SK-N-SH (cell line): ENCODE results near the gene CTSZ. TPM values are rescaled to one million over a fixed set of nuclear protein-coding genes. Genes with fewer than 3 reads are reported as not detected.

ENCODE experiments used
- CTCF ChIA-PET: fragments of 300-600, 350-600 bp; formaldehyde crosslinking; extraction: SDS; loops from one replicate; lab custom pipeline; 2021; lab: Yijun Ruan, JAX
- POLR2A ChIA-PET: fragments of 350-600 bp; sonication (Branson Sonifier 250); formaldehyde crosslinking; extraction: SDS; loops from one replicate; lab custom pipeline; 2020; ENCODE audit warnings: antibody characterized with exemption, inconsistent platforms; lab: Yijun Ruan, JAX
- DNase-seq: peaks from one replicate; pipeline ENCODE4 v3.0.0; 2012
- H2AFZ ChIP-seq: fragments of 200-600 bp; sonication (generic); 2 replicates; pipeline ENCODE4 v1.8.1; 2016; ENCODE audit warnings: antibody characterized with exemption, mild to moderate bottlenecking, low read depth
- H3F3A ChIP-seq: fragments of 200-600 bp; sonication (generic); replicated peaks from 2 replicates; pipeline ENCODE3; 2016; ENCODE audit warnings: antibody characterized with exemption, mild to moderate bottlenecking; ENCODE audit not compliant: insufficient read depth
- H3K27ac ChIP-seq, 2 experiments: fragments of 200-500 bp in 1 of 2; fragments of 200-600 bp in 1 of 2; sonication (Bioruptor generic) in 1 of 2; sonication (generic), shearing (Covaris generic) in 1 of 2; 2 replicates each; pipeline versions ENCODE4 v1.5.1 to v1.6.1; 2014 to 2016; ENCODE audit warnings: low read depth in 2 of 2, inconsistent platforms in 1 of 2, low read length in 1 of 2, mild to moderate bottlenecking in 1 of 2, mixed read lengths in 1 of 2
- H3K27me3 ChIP-seq: fragments of 200-600 bp; sonication (generic), shearing (Covaris generic); 2 replicates; pipeline ENCODE4 v1.6.1; 2016; ENCODE audit warnings: mixed run types; ENCODE audit not compliant: insufficient read depth
- H3K36me3 ChIP-seq, 2 experiments: fragments of 200-500 bp in 1 of 2; fragments of 200-600 bp in 1 of 2; sonication (Bioruptor generic) in 1 of 2; sonication (generic) in 1 of 2; replicated peaks in 1 of 2; 2 replicates each; pipeline versions ENCODE3 to v1.5.1; 2014 to 2016; ENCODE audit warnings: low read length in 1 of 2, mild to moderate bottlenecking in 1 of 2; ENCODE audit not compliant: insufficient read depth in 2 of 2, control insufficient read depth in 1 of 2
- H3K4me1 ChIP-seq, 2 experiments: fragments of 200-500 bp in 1 of 2; fragments of 200-600 bp in 1 of 2; sonication (Bioruptor generic) in 1 of 2; sonication (generic), shearing (Covaris generic) in 1 of 2; 2 replicates each; pipeline versions ENCODE4 v1.5.1 to v1.6.1; 2014 to 2016; ENCODE audit warnings: low read depth in 1 of 2, low read length in 1 of 2, mixed run types in 1 of 2; ENCODE audit not compliant: insufficient read depth in 2 of 2, control insufficient read depth in 1 of 2
- H3K4me2 ChIP-seq: fragments of 200-600 bp; sonication (generic), shearing (Covaris generic); 2 replicates; pipeline ENCODE4 v1.6.1; 2017; ENCODE audit warnings: mixed run types
- H3K4me3 ChIP-seq, 2 experiments: fragments of 200-500 bp in 1 of 2; fragments of 200-600 bp in 1 of 2; sonication (Bioruptor generic) in 1 of 2; sonication (generic), shearing (Covaris generic) in 1 of 2; 2 replicates each; pipeline versions ENCODE4 v1.5.1 to v1.8.1; 2014 to 2016; ENCODE audit warnings: low read depth in 2 of 2, inconsistent platforms in 1 of 2, low read length in 1 of 2, mild to moderate bottlenecking in 1 of 2, mixed read lengths in 1 of 2, moderate library complexity in 1 of 2
- H3K79me2 ChIP-seq: fragments of 200-600 bp; sonication (generic); 2 replicates; pipeline ENCODE4 v1.8.1; 2017; ENCODE audit warnings: mild to moderate bottlenecking; ENCODE audit not compliant: insufficient read depth
- H3K9ac ChIP-seq: fragments of 200-600 bp; sonication (generic); 2 replicates; pipeline ENCODE4 v1.6.1; 2017; ENCODE audit warnings: mixed run types
- H3K9me2 ChIP-seq: fragments of 200-600 bp; sonication (generic); 2 replicates; pipeline ENCODE4 v1.6.1; 2017; ENCODE audit warnings: mixed run types
- H3K9me3 ChIP-seq: fragments of 200-600 bp; sonication (generic); 2 replicates; pipeline ENCODE4 v1.6.1; 2017; ENCODE audit warnings: mixed run types, mild to moderate bottlenecking, moderate library complexity
- H4K20me1 ChIP-seq: fragments of 200-600 bp; sonication (generic); 2 replicates; pipeline ENCODE4 v1.6.1; 2017; ENCODE audit warnings: mild to moderate bottlenecking, mixed run types; ENCODE audit not compliant: insufficient read depth
- CHD2 ChIP-seq: fragments of 150-350 bp; IDR thresholded peaks from 2 replicates; pipeline ENCODE4 v1.6.1; 2018; ENCODE audit warnings: low read length; ENCODE audit not compliant: partially characterized antibody
- CTCF ChIP-seq: fragments of 200-600 bp; sonication (generic); IDR thresholded peaks from 2 replicates; pipeline ENCODE4 v1.6.1; 2017; ENCODE audit warnings: antibody characterized with exemption, mild to moderate bottlenecking, moderate library complexity
- ELF1 ChIP-seq: IDR thresholded peaks from 2 replicates; pipeline ENCODE4 v1.4.0; 2012
- EP300 ChIP-seq, 2 experiments: IDR thresholded peaks; 2 replicates each; pipeline versions ENCODE4 v1.4.0 to v1.6.1; 2012; ENCODE audit warnings: borderline replicate concordance in 1 of 2, low read depth in 1 of 2, low read length in 1 of 2
- EZH2phosphoT487 ChIP-seq: fragments of 200-600 bp; sonication (generic); IDR thresholded peaks from 2 replicates; pipeline ENCODE4 v1.6.1; 2017; ENCODE audit warnings: low read depth, mixed run types, mild to moderate bottlenecking, antibody characterized with exemption, moderate library complexity, borderline replicate concordance
- FOXM1 ChIP-seq: IDR thresholded peaks from 2 replicates; pipeline ENCODE4 v1.4.0; 2012; ENCODE audit warnings: low read depth, mild to moderate bottlenecking
- MEF2A ChIP-seq: IDR thresholded peaks from 2 replicates; pipeline ENCODE4 v1.4.0; 2012; ENCODE audit warnings: low read depth, borderline replicate concordance
- MXI1 ChIP-seq: IDR thresholded peaks from 2 replicates; pipeline ENCODE4 v1.6.1; 2012; ENCODE audit warnings: mild to moderate bottlenecking, low read depth, low read length, improper control_type of control experiment
- PBX3 ChIP-seq: IDR thresholded peaks from 2 replicates; pipeline ENCODE4; 2012
- POLR2AphosphoS5 ChIP-seq: IDR thresholded peaks from 2 replicates; pipeline ENCODE4 v1.6.1; 2012; ENCODE audit warnings: low read depth, low read length
- REST ChIP-seq: IDR thresholded peaks from 2 replicates; pipeline ENCODE4 v1.6.1; 2012; ENCODE audit warnings: mild to moderate bottlenecking, low read depth, low read length, moderate library complexity
- RFX5 ChIP-seq: IDR thresholded peaks from 2 replicates; pipeline ENCODE4 v1.6.1; 2012; ENCODE audit warnings: mild to moderate bottlenecking, improper control_type of control experiment, low read length
- RXRA ChIP-seq: IDR thresholded peaks from 2 replicates; pipeline ENCODE4 v1.4.0; 2012; ENCODE audit warnings: low read depth, mild to moderate bottlenecking, borderline replicate concordance
- SIN3A ChIP-seq: IDR thresholded peaks from 2 replicates; pipeline ENCODE4 v1.6.1; 2012; ENCODE audit warnings: low read depth, mild to moderate bottlenecking, low read length, moderate library complexity, borderline replicate concordance
- SMC3 ChIP-seq: IDR thresholded peaks from 2 replicates; pipeline ENCODE4 v1.6.1; 2012; ENCODE audit warnings: low read depth, low read length, improper control_type of control experiment
- TAF1 ChIP-seq: IDR thresholded peaks from 2 replicates; pipeline ENCODE4 v1.6.1; 2012; ENCODE audit warnings: low read depth, mild to moderate bottlenecking, low read length, moderate library complexity, borderline replicate concordance
- USF2 ChIP-seq: fragments of 150-350 bp; IDR thresholded peaks from 2 replicates; pipeline ENCODE4 v1.6.1; 2017; ENCODE audit warnings: antibody characterized with exemption, low read length, low read depth, borderline replicate concordance
- WGBS: methylation state at CpG from one replicate; pipeline ENCODE4 v1.1.6; 2017; ENCODE audit warnings: low lambda C conversion rate; 5-methylcytosine and 5-hydroxymethylcytosine counted together
- polyA plus RNA-seq, 3 experiments: library from polyadenylated mRNA; depleted of rRNA; stranded (reverse); fragments of >200 nt; gene quantifications; 2 replicates each; pipeline ENCODE4 v1.2.3, GENCODE V29; 2012

Gene CTSZ
- polyA plus RNA-seq, 1 of the 3 experiments (the other 2 are of a cell fraction), result 0.03 TPM

GRCh38 chr20:58991715-58992114 lies 15.3 kb downstream of the CTSZ start:
- H3K4me2 ChIP-seq, result no peak overlapping the region

More at GRCh38 chr20:58991715-58992114, 15.3 kb downstream of the CTSZ start:
- Histone ChIP-seq H3K9ac (no peak overlapping the region), H3K9me3 (no peaks in the 10 kb centered on the region), H3K79me2 (peaks cover 4% of the 10 kb centered on the region; the same call in 1 of the 2 replicates), H3K4me1 (peaks cover 0 to 22% of the 10 kb centered on the region in 2 experiments; a peak in 2 of 4 replicates), H3F3A (no peaks in the 10 kb centered on the region), H2AFZ (no peak overlapping the region), H3K27ac (no peak overlapping the region), H3K9me2 (no peaks in the 10 kb centered on the region), H3K36me3 (peaks cover 62 to 83% of the 10 kb centered on the region in 2 experiments), H3K27me3 (no peaks in the 10 kb centered on the region), H4K20me1 (no peaks in the 10 kb centered on the region), H3K4me3 (no peak overlapping the region)
- WGBS, result 92% methylated on average over 9 of the region's 9 CpGs
- ChIA-PET POLR2A (no interaction called here), CTCF (interaction anchor here (0.6 kb wide), 1 partner anchor 28 kb away, joined by 3 read pairs; the partner anchor contains the start of gene TUBB1)
- TF ChIP-seq EP300 (IDR thresholded peaks at IDR 0.05; ENCODE audit: borderline replicate concordance in 1 of 2, low read depth in 1 of 2, low read length in 1 of 2) (no peak), RXRA (no peak), CHD2 (no peak), MXI1 (no peak), PBX3 (no peak), MEF2A (no peak), RFX5 (no peak), FOXM1 (no peak), USF2 (no peak), SMC3 (no peak), SIN3A (no peak), EZH2phosphoT487 (no peak), ELF1 (no peak), REST (no peak), TAF1 (no peak), CTCF (no peak), POLR2AphosphoS5 (no peak)
- no peak for DNase-seq
